ENCODE data around the gene LRRC25.

DNA sequence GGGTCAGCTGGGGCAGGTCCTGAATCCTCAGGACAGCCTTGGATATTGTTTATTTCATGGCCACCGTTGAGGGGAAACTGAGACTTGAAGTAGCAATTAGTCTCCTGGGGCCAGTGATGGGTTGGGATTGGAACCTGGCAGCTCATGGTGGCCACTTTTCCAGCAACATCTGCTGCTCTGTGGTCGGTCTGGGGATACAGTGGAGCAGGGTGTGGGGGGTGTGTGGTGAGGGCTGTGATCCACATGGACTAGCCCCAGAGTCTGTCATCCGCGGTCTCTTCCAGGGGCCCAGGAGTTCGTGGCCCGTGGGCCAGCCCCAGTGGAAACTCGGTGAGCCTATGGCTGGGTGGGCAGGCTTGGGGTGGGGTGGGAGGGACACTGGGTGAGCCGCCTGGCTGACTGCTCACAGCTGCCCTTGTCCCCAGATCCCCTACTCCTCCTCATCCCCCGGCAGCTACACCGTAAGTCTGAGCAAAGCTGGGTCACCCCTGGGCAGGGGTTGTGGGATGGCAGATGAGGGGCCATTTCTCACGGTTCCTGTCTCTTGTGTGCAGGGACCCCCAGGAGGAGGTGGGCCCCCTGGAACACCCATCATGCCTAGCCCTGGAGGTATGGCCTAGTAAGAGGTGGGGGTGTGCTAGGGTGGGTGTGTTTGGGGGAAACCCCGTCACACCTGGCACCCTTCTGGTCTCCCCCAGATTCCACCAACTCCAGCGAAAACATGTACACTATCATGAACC lies 35.0 kb upstream of the LRRC25 start:
- TF ChIP-seq, protein P1, sequence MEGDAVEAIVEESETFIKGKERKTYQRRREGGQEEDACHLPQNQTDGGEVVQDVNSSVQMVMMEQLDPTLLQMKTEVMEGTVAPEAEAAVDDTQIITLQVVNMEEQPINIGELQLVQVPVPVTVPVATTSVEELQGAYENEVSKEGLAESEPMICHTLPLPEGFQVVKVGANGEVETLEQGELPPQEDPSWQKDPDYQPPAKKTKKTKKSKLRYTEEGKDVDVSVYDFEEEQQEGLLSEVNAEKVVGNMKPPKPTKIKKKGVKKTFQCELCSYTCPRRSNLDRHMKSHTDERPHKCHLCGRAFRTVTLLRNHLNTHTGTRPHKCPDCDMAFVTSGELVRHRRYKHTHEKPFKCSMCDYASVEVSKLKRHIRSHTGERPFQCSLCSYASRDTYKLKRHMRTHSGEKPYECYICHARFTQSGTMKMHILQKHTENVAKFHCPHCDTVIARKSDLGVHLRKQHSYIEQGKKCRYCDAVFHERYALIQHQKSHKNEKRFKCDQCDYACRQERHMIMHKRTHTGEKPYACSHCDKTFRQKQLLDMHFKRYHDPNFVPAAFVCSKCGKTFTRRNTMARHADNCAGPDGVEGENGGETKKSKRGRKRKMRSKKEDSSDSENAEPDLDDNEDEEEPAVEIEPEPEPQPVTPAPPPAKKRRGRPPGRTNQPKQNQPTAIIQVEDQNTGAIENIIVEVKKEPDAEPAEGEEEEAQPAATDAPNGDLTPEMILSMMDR (conservative IDR thresholded peaks at IDR 0.05; ENCODE audit: low read length): no peak
- no peak for TF ChIP-seq EZH2phosphoT487 (IDR thresholded peaks at IDR 0.05; ENCODE audit: borderline replicate concordance, low read depth, low read length)

All from OCI-LY7 (cell line).